Measurements from ENCODE around the gene FBXL20. TPM values are rescaled to one million over a fixed set of nuclear protein-coding genes. Genes with fewer than 3 reads are reported as not detected.

FBXL20 gene
- total and polyA plus RNA-seq, 9 of the 15 experiments (the other 6 are each of a cell fraction or from before 2014, with no cell fraction given), result 1.8 to 15.1 (median 5.6) TPM

- TF ChIP-seq ZFP91 (CRISPR knock-in tag; IDR thresholded peaks at IDR 0.05) (no peak), FOS (IDR thresholded peaks at IDR 0.05; ENCODE audit: extremely low read depth, insufficient read length) (peak; percentile 62), TBL1XR1 (IDR thresholded peaks at IDR 0.05; ENCODE audit: low read length in 2 of 2) (no peak; a peak in 1 of 4 replicates), E2F3 (CRISPR knock-in tag; IDR thresholded peaks at IDR 0.05) (peak; percentile 43), PKNOX1 (IDR thresholded peaks at IDR 0.05) (peak; percentile 95), MTA1 (IDR thresholded peaks at IDR 0.05; ENCODE audit: borderline replicate concordance) (no peak), ARID4B (CRISPR knock-in tag; IDR thresholded peaks at IDR 0.05) (peak; percentile 44; the same call in 1 of the 2 replicates), SNAPC5 (CRISPR knock-in tag; IDR thresholded peaks at IDR 0.05) (no peak), JUND (IDR thresholded peaks at IDR 0.05; ENCODE audit: borderline replicate concordance, low read depth, low read length) (no peak), JUND (tag; IDR thresholded peaks at IDR 0.05; ENCODE audit: borderline replicate concordance, low read depth, low read length) (no peak), MBD2 (IDR thresholded peaks at IDR 0.05; ENCODE audit: borderline replicate concordance, low read depth) (peak; percentile 76; the same call in 1 of the 2 replicates), ZZZ3 (IDR thresholded peaks at IDR 0.05) (no peak), TRIM24 (IDR thresholded peaks at IDR 0.05) (0 out of 4 replicates have a peak, but pooled peaks of 1 of the 2 experiments have one; percentile 27), KDM5B (IDR thresholded peaks at IDR 0.05; ENCODE audit: insufficient replicate concordance, low read depth, low read length) (peak; percentile 64), CTBP1 (IDR thresholded peaks at IDR 0.05; ENCODE audit: borderline replicate concordance) (peak; percentile 80), SAFB (IDR thresholded peaks at IDR 0.05; ENCODE audit: borderline replicate concordance, low read depth, low read length) (peak; percentile 98), TCF15 (CRISPR knock-in tag; IDR thresholded peaks at IDR 0.05) (no peak), NFYB (IDR thresholded peaks at IDR 0.05; ENCODE audit: extremely low read depth, insufficient read length) (peak; percentile 47)
Measured at GRCh38 chr17:39401412-39402243, at the start of gene FBXL20 (continued).
